CD4-positive, alpha-beta T cell treated with Interleukin-4 for 1 hour (primary cell): ENCODE results near the gene DDX49.
A peak's percentile ranks its signal among the peaks of the same experiment; 100 is the strongest.

Experiments used
- DNase-seq, 2 donors: peaks; one replicate each; pipeline ENCODE4 v3.0.0-alpha.2; 2020 to 2022

Gene DDX49

GRCh38 chr19:18919086-18919899, at the start of gene DDX49, which contains the start of gene COPE:
DDX49 (plus strand) TSS chr19:18919715; CDS start chr19:18919742, 27 bp downstream.
COPE (minus strand) TSS chr19:18919387; CDS start chr19:18919348, 39 bp downstream.
- DNase-seq, result peak; percentile 99

- no peak for DNase-seq
Observed at GRCh38 chr19:18869781-18870530, 49.6 kb upstream of the DDX49 start.

GRCh38 chr19:18870531-18871172, 48.9 kb upstream of the DDX49 start:
- DNase-seq, result no peak

GRCh38 chr19:18871543-18871942, 48.0 kb upstream of the DDX49 start:
- no peak for DNase-seq

- DNase-seq, result no peak
Observed at GRCh38 chr19:18875726-18876125, 43.8 kb upstream of the DDX49 start.

- no peak for DNase-seq
Observed at GRCh38 chr19:18876865-18877264, 42.6 kb upstream of the DDX49 start.

- DNase-seq, result no peak
Observed at GRCh38 chr19:18878058-18878797, 41.3 kb upstream of the DDX49 start.

- no peak for DNase-seq
Observed at GRCh38 chr19:18878858-18879578, 40.5 kb upstream of the DDX49 start.

GRCh38 chr19:18879579-18880373, 39.7 kb upstream of the DDX49 start:
- DNase-seq, result peak; percentile 18 to 37

- DNase-seq, result no peak
Observed at GRCh38 chr19:18881491-18881890, 38.0 kb upstream of the DDX49 start.

- no peak for DNase-seq
Observed at GRCh38 chr19:18883526-18884304, 35.8 kb upstream of the DDX49 start.

- no peak for DNase-seq
Observed at GRCh38 chr19:18886972-18887371, 32.5 kb upstream of the DDX49 start.

GRCh38 chr19:18889949-18890745, 29.4 kb upstream of the DDX49 start:
- no peak for DNase-seq

GRCh38 chr19:18893587-18894253, 25.8 kb upstream of the DDX49 start:
- no peak for DNase-seq

- DNase-seq, result no peak
Observed at GRCh38 chr19:18894254-18895037, 25.1 kb upstream of the DDX49 start.

GRCh38 chr19:18895038-18895823, 24.3 kb upstream of the DDX49 start:
- DNase-seq, result no peak

- DNase-seq, result no peak
Observed at GRCh38 chr19:18895824-18896341, 23.6 kb upstream of the DDX49 start, which contains the start of gene CERS1. CERS1 (minus strand) TSS chr19:18896158; CDS start chr19:18896072, 86 bp downstream.
